ENCODE data around the gene CREB3L1. TPM values are rescaled to one million over a fixed set of nuclear protein-coding genes. Genes with fewer than 3 reads are reported as not detected.

The CREB3L1 gene
- total and polyA plus RNA-seq, 2 of the 13 experiments (the other 11 are each of a cell fraction or from before 2014, with no cell fraction given) = not detected

DNA sequence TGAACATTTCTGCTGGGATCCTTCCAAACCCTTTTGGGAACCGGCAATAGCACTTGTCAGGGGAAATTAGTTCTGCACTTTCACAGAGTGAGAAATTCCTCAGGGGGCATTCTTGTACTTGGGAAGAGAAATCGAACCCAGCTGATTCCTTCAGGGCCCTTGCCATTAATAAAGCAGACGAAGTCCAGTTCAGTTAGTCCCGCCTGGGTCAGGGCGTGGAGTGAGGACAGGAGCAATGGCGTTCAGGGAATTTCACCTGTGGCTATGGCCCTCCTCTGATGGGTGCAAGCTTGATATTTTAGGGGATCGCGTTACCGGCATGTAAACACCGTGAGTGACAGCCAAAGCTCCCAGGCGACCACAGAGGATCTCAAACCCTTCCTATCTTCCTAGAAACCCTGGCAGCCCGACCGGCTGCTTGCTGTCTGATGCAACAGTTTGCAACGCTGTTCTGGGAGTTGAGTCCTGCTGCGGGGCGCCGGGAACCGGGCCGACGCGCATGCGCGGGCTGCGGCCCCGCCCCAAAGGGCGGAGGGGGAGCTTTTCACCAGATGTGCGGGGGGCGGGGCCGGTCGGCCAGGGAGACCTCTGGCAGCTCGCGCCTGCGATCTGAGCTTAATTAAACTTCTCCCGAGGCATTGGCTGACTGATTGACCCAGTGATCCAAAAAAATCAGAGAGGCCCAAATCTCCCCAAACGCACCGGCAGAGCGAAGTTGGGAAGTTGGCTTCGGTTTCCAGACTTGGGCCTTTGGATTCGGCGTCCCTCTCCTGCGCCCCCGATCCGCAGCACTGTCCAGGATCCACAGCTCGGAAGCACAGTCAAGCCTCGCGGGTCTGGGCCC is 34.3 kb upstream of the CREB3L1 start (continued):
- TF ChIP-seq NCOA2 (CRISPR knock-in tag; IDR thresholded peaks at IDR 0.05) (peak; percentile 34; the same call in 1 of the 2 replicates), CENPX (CRISPR knock-in tag; IDR thresholded peaks at IDR 0.05) (no peak), MAF1 (CRISPR knock-in tag; IDR thresholded peaks at IDR 0.05; ENCODE audit: borderline replicate concordance) (no peak), ZBTB7A (CRISPR knock-in tag; IDR thresholded peaks at IDR 0.05) (no peak), STAG1 (CRISPR knock-in tag; IDR thresholded peaks at IDR 0.05) (no peak), POLR2G (IDR thresholded peaks at IDR 0.05; ENCODE audit: low read depth, low read length) (peak; percentile 90), THAP11 (CRISPR knock-in tag; IDR thresholded peaks at IDR 0.05) (peak; percentile 83), AKAP8 (CRISPR knock-in tag; IDR thresholded peaks at IDR 0.05) (no peak), CBX2 (IDR thresholded peaks at IDR 0.05; ENCODE audit: low read depth, low read length) (no peak), CBX2 (CRISPR knock-in tag; IDR thresholded peaks at IDR 0.05; ENCODE audit: low read depth) (no peak), RBM39 (IDR thresholded peaks at IDR 0.05; ENCODE audit: low read depth, low read length, poor library complexity, severe bottlenecking) (peak; percentile 41), ZNF496 (CRISPR knock-in tag; IDR thresholded peaks at IDR 0.05; ENCODE audit: insufficient replicate concordance) (no peak), CBFB (CRISPR knock-in tag; IDR thresholded peaks at IDR 0.05) (no peak), KLF9 (CRISPR knock-in tag; IDR thresholded peaks at IDR 0.05; ENCODE audit: low read depth) (no peak), SMARCE1 (IDR thresholded peaks at IDR 0.05; ENCODE audit: borderline replicate concordance) (no peak), HNRNPLL (IDR thresholded peaks at IDR 0.05; ENCODE audit: low read depth, low read length, poor library complexity, severe bottlenecking) (peak; percentile 25), GATAD1 (CRISPR knock-in tag; IDR thresholded peaks at IDR 0.05) (no peak), ZNF34 (CRISPR knock-in tag; IDR thresholded peaks at IDR 0.05; ENCODE audit: borderline replicate concordance) (peak; percentile 93), TOE1 (CRISPR knock-in tag; IDR thresholded peaks at IDR 0.05) (no peak)
- TF ChIP-seq, protein P1, sequence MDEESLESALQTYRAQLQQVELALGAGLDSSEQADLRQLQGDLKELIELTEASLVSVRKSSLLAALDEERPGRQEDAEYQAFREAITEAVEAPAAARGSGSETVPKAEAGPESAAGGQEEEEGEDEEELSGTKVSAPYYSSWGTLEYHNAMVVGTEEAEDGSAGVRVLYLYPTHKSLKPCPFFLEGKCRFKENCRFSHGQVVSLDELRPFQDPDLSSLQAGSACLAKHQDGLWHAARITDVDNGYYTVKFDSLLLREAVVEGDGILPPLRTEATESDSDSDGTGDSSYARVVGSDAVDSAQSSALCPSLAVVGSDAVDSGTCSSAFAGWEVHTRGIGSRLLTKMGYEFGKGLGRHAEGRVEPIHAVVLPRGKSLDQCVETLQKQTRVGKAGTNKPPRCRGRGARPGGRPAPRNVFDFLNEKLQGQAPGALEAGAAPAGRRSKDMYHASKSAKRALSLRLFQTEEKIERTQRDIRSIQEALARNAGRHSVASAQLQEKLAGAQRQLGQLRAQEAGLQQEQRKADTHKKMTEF (CRISPR knock-in tag; IDR thresholded peaks at IDR 0.05) = peak; percentile 82
- TF ChIP-seq, protein P2, sequence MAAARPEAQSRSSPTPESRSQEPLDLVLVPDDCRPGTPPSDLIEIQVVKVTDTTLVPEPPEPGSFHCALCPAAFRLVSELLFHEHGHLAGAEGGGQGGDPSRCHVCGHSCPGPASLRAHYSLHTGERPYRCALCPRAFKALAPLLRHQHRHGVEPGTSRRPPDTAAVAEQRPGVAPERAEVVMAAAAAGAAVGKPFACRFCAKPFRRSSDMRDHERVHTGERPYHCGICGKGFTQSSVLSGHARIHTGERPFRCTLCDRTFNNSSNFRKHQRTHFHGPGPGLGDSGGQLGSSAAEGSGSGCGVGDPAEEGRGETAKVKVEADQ (CRISPR knock-in tag; IDR thresholded peaks at IDR 0.05; ENCODE audit: borderline replicate concordance) = no peak
- TF ChIP-seq, protein P3, sequence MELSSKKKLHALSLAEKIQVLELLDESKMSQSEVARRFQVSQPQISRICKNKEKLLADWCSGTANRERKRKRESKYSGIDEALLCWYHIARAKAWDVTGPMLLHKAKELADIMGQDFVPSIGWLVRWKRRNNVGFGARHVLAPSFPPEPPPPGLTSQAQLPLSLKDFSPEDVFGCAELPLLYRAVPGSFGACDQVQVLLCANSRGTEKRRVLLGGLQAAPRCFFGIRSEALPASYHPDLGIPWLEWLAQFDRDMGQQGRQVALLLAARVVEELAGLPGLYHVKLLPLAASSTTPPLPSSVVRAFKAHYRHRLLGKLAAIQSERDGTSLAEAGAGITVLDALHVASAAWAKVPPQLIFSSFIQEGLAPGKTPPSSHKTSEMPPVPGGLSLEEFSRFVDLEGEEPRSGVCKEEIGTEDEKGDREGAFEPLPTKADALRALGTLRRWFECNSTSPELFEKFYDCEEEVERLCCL (CRISPR knock-in tag; IDR thresholded peaks at IDR 0.05; ENCODE audit: borderline replicate concordance) = no peak
- TF ChIP-seq, protein P4, sequence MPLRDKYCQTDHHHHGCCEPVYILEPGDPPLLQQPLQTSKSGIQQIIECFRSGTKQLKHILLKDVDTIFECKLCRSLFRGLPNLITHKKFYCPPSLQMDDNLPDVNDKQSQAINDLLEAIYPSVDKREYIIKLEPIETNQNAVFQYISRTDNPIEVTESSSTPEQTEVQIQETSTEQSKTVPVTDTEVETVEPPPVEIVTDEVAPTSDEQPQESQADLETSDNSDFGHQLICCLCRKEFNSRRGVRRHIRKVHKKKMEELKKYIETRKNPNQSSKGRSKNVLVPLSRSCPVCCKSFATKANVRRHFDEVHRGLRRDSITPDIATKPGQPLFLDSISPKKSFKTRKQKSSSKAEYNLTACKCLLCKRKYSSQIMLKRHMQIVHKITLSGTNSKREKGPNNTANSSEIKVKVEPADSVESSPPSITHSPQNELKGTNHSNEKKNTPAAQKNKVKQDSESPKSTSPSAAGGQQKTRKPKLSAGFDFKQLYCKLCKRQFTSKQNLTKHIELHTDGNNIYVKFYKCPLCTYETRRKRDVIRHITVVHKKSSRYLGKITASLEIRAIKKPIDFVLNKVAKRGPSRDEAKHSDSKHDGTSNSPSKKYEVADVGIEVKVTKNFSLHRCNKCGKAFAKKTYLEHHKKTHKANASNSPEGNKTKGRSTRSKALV (CRISPR knock-in tag; IDR thresholded peaks at IDR 0.05) = no peak; the same call in none of the 2 replicates
- TF ChIP-seq, protein P5, sequence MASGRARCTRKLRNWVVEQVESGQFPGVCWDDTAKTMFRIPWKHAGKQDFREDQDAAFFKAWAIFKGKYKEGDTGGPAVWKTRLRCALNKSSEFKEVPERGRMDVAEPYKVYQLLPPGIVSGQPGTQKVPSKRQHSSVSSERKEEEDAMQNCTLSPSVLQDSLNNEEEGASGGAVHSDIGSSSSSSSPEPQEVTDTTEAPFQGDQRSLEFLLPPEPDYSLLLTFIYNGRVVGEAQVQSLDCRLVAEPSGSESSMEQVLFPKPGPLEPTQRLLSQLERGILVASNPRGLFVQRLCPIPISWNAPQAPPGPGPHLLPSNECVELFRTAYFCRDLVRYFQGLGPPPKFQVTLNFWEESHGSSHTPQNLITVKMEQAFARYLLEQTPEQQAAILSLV (CRISPR knock-in tag; IDR thresholded peaks at IDR 0.05; ENCODE audit: borderline replicate concordance) = no peak
